CD4-positive, alpha-beta T cell treated with Interleukin-6 for 4 hours (primary cell): ENCODE measurements around the gene GNAZ.

ENCODE experiments used
- DNase-seq: peaks from one replicate; pipeline ENCODE4 v3.0.0-alpha.2; 2020; ENCODE audit warnings: mixed read lengths

Gene GNAZ

DNA sequence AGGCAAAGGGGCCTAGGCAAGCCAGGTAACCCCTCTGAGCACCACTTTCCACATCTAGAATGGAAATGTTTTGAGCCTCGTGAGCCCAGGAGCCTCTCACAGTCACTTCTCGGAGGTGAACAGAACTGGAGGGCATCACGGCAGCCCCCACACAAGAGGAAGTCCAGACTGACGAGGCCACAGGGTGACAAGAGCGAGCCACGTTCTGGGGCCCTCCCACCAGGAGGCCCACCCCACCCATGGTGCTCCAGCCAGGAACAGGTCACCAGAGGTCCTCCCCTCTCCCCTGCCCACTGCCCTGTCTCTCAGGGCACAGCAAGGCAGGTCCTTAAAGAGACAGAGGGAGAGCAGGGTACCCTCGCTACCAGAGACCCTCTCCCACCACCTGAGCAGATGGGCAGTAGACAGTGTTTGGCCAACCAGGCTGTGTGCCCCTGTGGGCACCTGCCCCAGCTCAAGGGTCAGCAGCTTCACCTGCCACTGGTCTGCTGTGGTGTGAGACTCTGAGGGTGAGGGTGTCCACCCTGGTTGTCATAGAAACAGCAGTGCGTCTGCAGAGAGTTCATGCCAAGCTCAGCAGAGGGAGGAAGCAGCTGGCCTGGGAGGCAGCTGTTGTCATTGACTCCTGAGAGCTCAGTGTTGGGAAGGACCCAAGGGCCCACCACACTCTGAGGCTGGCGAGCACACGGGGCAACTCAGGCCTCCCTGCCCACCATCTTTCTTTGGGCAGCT, 40.0 kb downstream of the GNAZ start:
- DNase-seq, result no peak

DNA sequence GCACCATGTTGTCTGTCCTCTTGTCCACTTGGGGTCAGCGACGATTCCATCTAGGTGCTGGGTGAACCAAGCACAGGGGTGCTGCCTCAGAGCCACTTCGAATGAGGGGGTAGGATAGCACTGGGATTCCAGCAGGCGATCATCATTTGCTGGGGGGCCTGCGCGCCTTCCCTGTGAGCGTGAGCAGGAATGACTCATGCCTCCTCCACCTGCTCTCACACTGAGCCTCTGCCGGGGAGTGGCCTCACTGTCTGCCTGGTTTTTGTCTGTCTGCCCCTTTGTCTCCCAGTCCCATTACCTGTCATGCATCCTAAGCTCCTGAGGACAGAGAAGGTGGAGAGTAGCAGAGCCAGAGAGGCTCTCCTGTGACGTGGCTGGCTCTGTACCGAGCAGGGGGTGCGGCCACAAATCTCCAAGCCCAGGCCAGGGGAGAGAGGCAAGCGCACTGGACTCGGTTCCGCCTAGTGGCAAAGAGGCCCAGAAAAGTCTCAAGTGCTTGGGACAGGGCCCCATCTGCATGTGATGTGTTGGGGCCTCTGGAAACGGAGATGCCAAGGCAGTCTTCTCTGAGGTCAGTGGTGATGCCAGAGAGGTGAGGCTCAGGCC, 40.7 kb downstream of the GNAZ start:
- no peak for DNase-seq

DNA sequence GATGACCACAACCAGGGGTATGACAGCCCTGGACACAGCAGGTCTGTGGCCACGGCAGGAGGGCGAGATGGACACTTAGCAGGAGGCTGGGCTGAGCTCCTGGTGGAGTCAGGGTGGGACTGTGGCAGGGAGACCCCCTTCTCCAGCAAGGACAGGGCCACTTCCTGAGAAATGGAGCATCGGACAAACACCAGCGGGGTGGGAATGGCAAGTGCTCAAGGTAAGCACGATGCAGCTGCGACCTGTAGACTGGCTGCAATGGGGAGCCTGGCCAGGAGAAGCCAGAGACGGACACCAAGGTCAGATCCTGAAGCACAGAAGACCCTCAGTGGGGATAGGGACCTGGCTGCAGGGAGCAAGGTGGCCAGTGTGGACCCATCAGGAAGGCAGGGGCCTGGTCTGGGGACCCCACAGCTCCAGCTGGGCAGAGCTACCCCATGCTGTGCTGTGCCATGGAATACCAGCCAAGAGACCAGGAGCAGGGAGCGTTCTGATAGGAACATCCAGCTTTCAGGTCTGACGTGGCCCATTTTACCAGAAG, 42.2 kb downstream of the GNAZ start:
- DNase-seq, result no peak

DNA sequence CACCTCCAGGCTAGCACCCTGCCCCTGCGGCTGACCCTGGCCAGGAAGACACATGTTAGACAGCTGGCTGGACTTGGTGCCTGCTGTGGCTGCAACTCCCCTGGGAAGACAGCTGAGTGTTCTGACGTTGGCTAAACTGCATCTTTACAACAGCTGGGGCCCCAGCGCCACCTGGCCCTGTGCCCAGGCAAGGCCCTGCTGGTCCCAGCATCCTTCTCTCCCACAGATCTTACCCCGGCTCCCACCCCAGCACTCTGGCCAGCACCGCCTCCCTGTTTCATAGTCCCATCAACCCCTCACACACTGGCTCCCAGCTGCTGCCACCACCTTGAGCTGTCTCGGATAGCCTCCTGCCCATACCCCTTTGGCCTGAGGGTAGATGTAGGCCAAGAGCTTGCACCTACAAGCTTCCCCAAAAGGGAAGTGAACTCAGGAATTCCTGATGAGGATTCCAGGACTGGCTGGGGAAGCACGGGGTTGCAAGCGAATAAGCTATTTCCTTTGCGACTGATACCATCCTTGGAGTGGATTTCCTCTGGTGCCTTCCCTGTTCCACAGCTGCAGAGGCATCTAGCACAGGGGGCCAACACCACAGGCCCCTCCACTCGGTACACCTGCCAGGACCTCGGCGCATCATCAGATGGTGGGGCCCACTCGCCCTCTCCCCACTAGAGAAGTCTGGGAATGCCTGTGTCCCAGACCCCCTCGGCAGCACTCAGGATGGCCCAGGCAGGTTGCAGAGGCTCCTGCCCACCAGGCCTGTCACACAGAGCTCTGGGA, 42.9 kb downstream of the GNAZ start:
- DNase-seq, result no peak

DNA sequence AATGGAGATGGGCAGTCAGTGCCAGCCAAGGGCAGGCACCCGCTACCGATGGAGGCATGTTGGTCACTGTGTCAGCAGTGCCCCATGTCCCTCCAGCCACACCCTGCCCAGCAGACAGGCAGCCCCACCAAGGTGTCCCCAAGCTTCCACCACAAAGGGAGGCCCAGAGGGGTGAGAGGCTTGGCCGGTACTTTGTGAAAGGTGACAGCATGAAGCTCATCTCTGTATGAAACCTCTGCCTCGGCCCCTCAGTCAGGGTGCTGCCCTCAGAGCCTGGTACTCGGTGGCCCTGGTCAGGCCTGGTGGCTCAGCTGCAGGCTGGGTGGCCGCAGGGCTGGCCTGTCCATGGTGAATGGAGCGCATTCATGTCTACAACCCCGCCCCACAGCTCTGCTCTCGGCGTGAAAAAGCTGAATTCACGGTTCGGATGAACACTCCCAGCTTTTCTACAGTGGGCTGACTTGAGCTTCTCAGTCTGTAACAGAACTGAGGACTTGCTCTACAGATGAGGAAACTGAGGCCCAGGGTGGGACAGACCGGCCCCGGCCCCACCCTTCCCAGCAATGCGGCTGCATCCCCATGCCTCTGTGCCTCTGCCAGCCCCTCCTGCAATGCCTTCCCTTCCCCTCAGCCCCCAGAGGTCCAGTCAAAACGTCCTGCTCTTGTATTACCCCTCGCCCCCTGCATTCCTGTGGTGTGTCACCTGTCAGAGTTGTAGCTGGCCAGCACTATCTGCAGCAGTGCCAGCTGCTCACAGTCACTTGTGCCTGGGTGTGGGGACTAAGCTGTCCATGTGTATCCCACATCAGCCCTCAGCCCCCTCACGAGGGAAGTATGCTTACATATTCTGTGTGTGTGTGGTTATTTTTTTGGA, 43.8 kb downstream of the GNAZ start:
- no peak for DNase-seq

DNA sequence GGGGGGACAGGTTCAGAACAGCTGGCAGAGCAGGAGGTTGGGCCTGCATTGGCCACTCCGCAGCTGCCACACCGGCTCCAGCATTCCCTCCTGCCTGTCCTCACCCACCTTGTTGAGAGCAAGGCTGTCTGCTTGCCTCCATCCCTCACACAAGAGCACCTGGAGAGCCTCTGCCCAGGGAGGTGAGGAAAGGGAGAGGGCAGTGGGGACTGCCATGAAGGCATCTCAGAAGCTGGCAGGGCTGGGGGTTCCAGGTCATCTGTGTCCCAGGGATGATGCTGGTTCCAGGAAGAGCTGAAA, 44.4 kb downstream of the GNAZ start:
- DNase-seq, result no peak

DNA sequence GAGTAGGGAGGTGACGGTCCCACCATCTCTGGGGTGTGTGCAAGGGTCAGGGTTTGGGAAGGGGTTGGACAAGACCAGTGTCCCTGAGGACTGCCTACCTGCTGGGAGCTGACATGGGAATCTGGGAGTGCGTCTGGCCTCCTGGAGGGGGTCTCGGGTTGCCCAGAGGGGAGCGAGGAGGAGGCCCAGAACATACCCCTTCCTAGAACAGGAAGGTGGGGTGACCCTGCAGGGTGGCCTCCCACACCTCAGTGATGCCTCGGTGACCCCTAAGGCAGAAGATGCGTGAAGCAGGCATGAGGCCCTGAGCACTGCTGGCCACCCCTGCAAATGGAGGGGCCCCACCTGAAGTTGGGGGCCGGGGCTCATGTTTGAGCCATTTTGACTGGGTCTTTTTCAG, 45.0 kb downstream of the GNAZ start:
- no peak for DNase-seq

DNA sequence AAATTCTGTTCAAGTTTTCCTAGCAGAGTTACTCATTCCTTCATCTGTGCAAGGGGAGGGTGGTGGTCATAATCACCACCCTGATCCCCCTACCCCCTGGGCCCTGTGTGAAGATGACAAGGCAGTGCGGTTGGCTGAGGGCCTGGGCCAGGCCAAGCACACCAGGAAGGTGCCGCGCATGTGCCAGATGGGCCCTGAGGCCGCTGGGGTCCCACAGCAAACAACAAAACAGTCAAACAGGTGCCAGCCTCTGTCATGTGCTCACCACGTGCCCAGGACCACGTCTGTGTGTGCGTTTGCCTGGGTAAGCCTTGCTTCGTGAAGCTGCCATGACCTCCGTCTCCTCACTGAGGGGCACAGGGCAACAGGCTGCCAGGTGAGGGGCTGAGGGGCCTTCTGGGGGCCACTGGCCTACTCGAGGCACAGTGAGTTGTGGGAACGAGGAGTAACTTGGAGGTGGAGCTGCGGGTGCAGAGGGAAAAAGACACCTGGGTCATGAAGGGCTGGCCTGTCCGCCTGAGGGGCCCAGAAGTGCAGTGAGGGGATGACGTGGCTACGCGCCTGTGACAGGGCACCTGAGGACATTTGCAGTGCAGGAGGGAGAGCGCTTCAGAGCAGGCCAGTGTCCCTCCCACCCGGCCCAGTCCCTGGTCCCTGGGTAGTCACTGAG, 45.6 kb downstream of the GNAZ start:
- DNase-seq, result no peak

DNA sequence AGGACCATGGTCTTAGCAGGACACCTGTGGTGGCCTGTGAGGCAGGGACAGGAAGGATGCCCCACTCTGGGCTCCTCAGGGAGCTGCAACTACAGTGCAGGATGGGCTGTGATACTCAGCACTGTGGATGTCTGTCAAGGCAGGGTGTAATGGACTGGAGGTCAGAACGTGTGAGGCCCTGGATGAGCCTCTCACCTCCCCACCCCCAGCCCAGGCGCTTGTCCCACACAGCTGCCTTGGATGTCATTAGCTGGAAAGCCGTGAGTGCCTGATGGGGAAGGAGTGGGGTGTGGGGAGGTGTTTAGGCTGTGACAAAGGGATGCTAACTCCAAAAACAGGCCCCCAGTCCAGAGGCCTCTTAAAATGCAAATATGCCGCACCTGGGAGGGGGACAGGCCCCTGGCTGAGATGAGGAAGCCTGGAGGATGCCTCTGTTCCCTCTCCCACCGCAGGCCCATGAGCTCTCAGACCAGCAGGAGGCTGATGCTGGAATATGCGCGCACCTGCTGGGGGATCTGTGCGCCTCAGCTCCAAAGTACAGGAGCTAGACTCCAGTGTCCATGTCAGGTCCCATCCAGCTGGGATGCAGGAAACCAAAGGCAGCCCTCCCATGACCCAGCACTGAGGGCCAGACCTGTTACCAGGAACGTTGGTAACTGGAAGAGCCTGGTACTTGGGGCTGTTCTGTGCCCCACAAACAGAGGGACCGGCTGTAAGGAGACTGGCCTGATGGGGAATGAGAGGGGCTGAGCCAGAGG, 46.4 kb downstream of the GNAZ start:
- no peak for DNase-seq

DNA sequence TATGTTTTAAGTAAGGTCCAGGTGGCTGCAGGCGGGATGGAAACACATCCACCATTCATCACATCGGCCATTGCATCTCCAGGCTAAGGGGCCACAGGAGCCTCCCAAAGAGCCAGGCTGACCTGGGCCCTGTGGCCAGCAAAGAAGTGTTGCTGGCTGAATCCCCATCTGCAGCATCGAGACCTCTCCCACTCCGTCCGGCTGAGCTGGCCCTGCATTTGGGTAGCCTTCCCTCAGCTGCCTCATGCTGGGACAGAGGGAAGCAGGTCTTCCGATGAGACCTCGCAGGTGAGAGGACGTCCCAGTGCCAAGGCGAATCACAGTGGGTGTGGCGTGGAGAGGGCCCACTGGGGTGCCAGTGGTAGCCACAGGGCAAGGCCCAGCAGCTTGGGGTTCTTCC, 47.0 kb downstream of the GNAZ start:
- DNase-seq, result no peak

DNA sequence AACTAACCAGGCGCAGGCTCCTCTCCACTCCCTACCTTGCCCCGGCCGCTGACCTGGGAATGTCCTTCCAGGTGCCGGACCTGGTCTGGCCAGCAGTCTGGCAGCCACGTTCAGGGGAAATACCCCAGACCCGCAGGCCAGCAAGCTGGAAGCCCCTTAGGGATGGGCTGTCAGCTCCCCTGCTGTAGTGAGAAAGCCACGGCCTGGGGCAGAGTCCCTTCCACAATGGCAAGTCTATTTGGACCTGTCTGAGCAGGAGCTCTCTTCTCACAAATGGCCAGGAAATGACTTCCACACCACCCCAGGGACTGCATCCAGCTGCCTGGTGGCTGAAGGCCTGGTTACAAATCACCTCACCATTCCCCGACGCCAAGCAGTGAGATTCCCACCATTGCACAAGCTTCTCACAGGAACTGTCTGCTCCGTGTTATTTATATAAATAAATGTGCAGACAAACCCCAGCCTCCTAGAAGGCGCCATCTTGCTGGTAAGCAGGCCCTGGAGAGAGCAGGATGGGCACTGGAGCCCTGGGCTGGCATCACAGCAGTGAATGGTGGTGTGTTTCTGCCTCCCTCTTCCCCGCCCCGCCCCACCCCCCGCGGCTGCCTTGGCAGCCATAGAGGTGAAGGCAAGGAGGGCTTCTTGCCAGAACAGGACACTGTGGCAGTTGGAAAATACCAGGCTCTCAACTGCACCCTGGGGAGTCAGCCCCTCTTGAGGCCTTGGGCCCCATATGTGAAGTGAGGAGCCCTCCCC, 47.8 kb downstream of the GNAZ start:
- no peak for DNase-seq

DNA sequence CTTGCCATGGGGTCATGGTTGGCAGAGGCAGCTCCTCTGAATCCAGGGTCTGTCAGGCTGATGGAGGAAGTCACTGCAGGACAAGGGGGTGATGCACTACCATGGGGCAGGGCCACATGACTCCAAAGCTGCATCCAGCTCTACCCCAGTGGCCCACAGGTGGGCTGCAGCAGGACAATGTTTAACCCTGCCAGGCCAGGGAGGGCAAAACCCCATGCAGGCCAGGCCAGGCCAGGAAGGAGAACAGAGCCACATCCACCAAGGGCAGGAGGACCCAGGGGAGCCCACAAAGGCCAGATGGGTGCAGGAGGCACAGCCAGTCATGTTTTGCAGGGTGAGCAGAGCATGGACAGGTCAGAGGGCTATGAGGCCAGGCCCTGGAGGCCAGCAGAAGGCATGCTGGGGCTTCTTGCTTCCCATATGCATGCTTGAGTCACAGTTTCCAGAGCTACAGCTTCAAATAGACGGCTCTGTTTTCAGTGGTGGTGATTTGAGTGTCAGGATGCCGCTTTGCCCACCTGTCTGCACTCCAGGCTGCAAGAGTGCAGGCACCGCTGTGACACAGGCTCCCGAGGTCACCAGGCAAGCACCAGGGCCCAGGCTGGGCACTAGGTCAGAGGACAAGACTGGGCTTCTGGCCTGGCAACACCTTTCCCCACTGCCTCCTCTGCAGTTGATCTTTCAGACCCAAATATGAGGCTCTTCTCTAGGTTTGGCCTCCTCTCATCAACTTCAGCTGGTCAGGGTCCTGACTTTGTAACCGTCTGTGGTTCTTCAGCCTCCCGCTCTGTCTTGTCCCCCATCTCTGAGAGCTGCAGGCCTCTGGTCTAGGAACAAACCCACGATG, 48.6 kb downstream of the GNAZ start:
- no peak for DNase-seq

DNA sequence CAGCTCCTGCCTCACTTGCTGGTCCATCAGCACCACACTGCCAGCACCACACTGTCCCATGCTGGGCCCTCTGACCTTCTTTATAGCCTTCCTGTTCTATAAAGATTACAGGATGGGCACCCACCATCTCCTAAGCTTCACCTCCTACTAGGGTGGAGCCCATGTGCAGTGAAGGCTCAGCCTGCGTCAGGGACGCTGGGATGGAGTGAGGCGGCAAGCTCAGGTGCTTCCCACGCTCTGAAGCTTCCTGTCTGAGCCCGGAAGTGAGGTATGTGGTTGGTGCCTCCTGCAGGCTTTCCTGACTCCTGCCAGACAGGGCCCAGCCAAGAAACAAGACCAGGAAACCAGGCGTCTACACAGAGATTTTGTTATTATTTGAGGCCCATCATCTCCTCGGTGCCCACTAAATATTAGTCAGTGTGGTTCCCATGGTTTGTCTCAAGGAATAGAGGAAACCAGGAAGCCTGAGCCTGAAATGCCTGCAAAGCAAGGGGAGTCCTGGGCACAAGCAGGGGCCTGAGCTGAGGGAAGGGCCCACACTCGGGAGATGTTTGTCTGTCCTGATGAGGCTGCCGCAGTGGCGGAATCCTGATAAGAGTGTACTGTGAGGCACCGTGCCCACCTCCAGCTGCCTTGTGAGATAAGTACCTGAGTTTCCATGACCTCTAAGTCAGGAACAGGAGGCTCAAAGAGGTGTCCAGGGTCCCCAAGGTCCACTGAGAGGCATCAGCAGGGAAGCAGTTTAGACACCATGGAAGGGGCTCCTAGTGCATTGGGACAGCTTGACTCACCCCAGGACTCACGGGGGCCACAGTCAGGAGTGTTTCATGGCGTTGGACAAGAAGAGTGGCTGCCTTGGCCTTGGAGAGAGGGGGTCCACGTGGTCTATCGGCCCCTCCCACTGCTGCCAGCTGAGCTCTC, 49.4 kb downstream of the GNAZ start:
- peak; percentile 73 for DNase-seq

DNA sequence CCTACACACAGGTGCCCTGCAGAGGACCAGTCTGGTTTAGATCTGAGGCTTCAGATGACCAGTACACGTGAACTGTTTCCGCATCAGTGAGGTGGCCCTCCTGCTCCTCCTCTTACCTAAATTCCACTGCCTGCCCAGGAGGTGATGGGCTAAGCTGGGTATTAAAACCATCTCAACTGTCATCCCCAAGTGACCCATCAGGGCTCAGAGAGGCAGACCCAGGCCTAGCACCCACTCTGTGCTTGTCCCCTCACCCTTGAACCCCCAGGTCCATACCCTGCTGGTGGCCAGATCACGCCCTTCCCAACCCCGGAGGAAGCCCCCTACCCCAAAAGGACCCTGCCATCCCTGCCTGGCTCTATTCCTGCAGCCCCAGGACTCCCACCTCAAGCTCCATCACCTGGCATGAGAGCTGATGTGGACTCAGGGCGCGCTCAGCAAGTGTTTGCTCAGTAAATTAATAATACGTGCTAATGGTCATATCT, 50.1 kb downstream of the GNAZ start:
- DNase-seq, result no peak

DNA sequence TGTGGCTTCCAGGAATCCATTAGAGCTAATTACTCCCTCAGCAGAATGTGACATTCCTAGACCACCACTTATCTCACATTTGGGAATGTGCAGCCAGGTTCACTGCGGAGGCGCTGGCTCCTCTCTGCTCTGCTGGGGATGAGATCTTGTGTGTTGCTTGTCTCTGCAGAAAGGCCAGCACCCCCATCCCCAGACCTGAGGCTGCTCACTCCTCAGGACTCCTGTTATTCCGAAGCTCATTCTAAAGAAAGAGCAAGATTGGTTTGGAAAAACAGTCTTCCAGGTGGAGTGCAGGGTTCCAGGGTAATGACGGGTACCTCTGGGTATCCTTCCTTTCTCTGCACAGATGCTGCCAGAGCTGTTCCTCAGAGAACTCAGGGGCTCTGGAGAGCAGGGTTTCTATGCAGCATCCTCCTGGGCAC, 50.7 kb downstream of the GNAZ start:
- no peak for DNase-seq

DNA sequence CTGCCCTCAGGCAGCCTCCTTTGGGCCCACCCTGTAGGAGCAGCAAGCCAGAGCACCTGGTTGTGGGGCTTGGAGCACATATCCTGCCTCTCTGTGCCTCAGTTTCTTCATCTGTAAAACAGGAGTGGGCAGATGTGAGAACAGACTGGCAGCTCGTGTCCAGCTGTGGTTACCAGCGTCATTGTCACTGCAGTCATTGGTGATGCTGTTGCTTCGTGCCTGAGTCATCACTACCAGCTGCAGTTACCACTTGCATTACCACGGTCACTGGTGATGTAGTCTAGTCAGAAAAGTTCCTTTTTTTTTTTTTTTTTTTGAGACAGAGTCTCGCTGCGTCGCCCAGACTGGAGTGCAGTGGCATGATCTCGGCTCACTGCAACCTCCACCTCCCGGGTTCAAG, 51.1 kb downstream of the GNAZ start:
- no peak for DNase-seq

DNA sequence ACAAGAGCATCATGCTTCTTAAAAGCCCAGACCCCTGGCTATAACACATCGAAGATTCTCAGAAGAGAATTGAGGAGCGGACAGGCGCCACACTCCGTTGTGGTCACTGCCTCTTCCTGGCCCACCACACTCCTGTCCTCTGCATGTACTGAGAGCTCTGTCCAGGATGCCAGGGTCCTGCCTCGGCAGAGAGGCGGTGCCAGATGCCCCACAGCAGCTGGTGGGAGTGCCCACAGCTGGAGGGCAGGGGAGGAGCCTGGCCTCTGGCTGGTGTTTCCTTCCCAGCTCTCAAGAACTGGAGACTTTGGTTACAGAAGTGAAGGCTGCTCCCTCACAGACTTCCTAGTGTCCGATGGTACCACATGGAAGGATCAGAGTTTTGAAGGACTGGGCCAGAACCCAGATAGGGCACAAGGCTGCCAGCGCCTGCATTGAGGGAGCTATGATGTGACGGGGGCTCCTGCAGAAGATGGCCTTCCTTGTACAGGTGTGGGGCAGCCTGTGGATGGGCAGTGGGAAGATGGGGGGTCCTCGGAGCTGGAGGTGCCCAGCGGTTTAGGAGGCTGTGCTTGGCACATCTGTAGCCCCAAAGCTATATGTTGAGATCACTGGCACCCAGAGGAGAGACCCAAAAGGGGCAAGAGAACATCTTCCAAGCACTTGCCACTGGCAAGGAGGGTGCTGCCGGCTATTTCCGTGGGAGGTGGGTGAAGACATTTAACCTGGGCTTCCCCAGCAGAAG, 52.1 kb downstream of the GNAZ start:
- no peak for DNase-seq
